CD4-positive, alpha-beta T cell (primary cell): Measurements from ENCODE around the gene MYL4. TPM values are rescaled to one million over a fixed set of nuclear protein-coding genes. Genes with fewer than 3 reads are reported as not detected.

Experiments used
- ATAC-seq: fragments of 200-7000 bp; cut with Tn5 transposase; one replicate; pipeline ENCODE4 v1.10.0; 2022; ENCODE audit warnings: mild to moderate bottlenecking; ENCODE audit not compliant: poor library complexity
- CTCF ChIA-PET: fragments of 350-600 bp; sonication (Branson Sonifier 250); formaldehyde crosslinking; loops from one replicate; lab custom pipeline; 2021; ENCODE audit warnings: antibody characterized with exemption, inconsistent platforms; lab: Charles Lee
- POLR2A ChIA-PET: fragments of 350-600 bp; sonication (Branson Sonifier 250); formaldehyde crosslinking; loops from one replicate; lab custom pipeline; 2021; ENCODE audit warnings: antibody characterized with exemption, inconsistent platforms; lab: Charles Lee
- DNase-seq, 14 experiments: peaks; one replicate each; pipeline ENCODE4 v3.0.0-alpha.2; 2013 to 2020; ENCODE audit warnings: mixed read lengths in 2 of 14
- H3K27ac ChIP-seq, 2 donors: one replicate each; pipeline versions ENCODE4 v1.5.1 to v1.7.0; 2013; ENCODE audit warnings: low read length in 2 of 2, low read depth in 1 of 2, mild to moderate bottlenecking in 1 of 2
- H3K27me3 ChIP-seq, 2 experiments: 1 replicate in 1 of 2; 2 replicates in 1 of 2; pipeline versions ENCODE4 v1.6.1 to v1.7.0; 2013; ENCODE audit warnings: low read length in 2 of 2, control low read depth in 1 of 2, mild to moderate bottlenecking in 1 of 2, moderate library complexity in 1 of 2; ENCODE audit not compliant: insufficient read depth in 2 of 2, control insufficient read depth in 1 of 2
- H3K36me3 ChIP-seq: one replicate; pipeline ENCODE4 v1.6.1; 2013; ENCODE audit warnings: low read length, control low read depth; ENCODE audit not compliant: insufficient read depth
- H3K4me1 ChIP-seq: one replicate; pipeline ENCODE4 v1.6.1; 2013; ENCODE audit warnings: low read length, control low read depth; ENCODE audit not compliant: insufficient read depth
- H3K4me3 ChIP-seq: one replicate; pipeline ENCODE4 v1.5.1; 2013; ENCODE audit warnings: mild to moderate bottlenecking, low read length, moderate library complexity
- H3K9me3 ChIP-seq, 2 experiments: 1 replicate in 1 of 2; 2 replicates in 1 of 2; pipeline versions ENCODE4 v1.6.1 to v1.7.0; 2013; ENCODE audit warnings: low read length in 2 of 2, mild to moderate bottlenecking in 2 of 2, control low read depth in 1 of 2, moderate library complexity in 1 of 2; ENCODE audit not compliant: control insufficient read depth in 1 of 2, insufficient read depth in 1 of 2
- H3K27ac Mint-ChIP-seq: one replicate; pipeline ENCODE4 v1.8.0; 2020; ENCODE audit warnings: mixed read lengths
- H3K27me3 Mint-ChIP-seq: one replicate; pipeline ENCODE4 v1.8.0; 2021; ENCODE audit warnings: mixed read lengths
- H3K36me3 Mint-ChIP-seq: one replicate; pipeline ENCODE4 v1.8.0; 2021; ENCODE audit warnings: low read depth, mixed read lengths
- H3K4me1 Mint-ChIP-seq: one replicate; pipeline ENCODE4 v1.8.0; 2021; ENCODE audit warnings: low read depth, mixed read lengths
- H3K4me3 Mint-ChIP-seq: one replicate; pipeline ENCODE4 v1.8.0; 2020; ENCODE audit warnings: mild to moderate bottlenecking, mixed read lengths
- H3K9me3 Mint-ChIP-seq: one replicate; pipeline ENCODE4 v1.8.0; 2020; ENCODE audit warnings: mixed read lengths
- CTCF ChIP-seq: fragments of 200-600 bp; IDR thresholded peaks from one replicate; pipeline ENCODE4 v1.8.0; 2022; ENCODE audit warnings: antibody characterized with exemption, mild to moderate bottlenecking
- intact Hi-C, 2 experiments: fragments of 100-400 bp; cut with DNase I in 1 of 2; cut with micrococcal nuclease in 1 of 2; formaldehyde crosslinking; loops; one replicate each; pipeline versions ENCODE4 v1.15.1 to v1.9.0; 2023 to 2025; cut with DNase I, micrococcal nuclease
- total RNA-seq, 174 experiments: library from RNA in 2 of 174; stranded (reverse) in 2 of 174; gene quantifications; one replicate each; pipeline ENCODE4 v1.2.3 and lab custom pipeline; 2021 to 2026

Gene MYL4
- total RNA-seq, 2 experiments from 2014 or later = not detected

GRCh38 chr17:47253541-47254402, 44.6 kb downstream of the MYL4 start, which contains the start of gene ITGB3:
Gene ITGB3, plus strand, starts transcription at chr17:47253827. Its CDS starts 35 bp downstream, at chr17:47253862.
- H3K9me3 Mint-ChIP-seq = no peaks in the 10 kb centered on the region
- H3K4me1 Mint-ChIP-seq = peaks cover 9% of the 10 kb centered on the region
- intact Hi-C loops = no loop called here
- H3K9me3 ChIP-seq = no peaks in the 10 kb centered on the region
- H3K4me3 Mint-ChIP-seq = peak within 1 kb of the TSS; percentile 90
- ChIA-PET POLR2A (no interaction called here), CTCF (interaction anchor here (1.0 kb wide), 1 partner anchor 48 kb away, joined by 3 read pairs; no protein-coding TSS in a partner anchor)
- TF ChIP-seq CTCF = no peak
- peak; percentile 88 for ATAC-seq
- no peaks in the 10 kb centered on the region for H3K36me3 Mint-ChIP-seq
- DNase-seq = peak; percentile 41 to 82 (median 52)
- no peak within 1 kb of the TSS for H3K27ac Mint-ChIP-seq
- H3K4me1 ChIP-seq = peaks cover 12% of the 10 kb centered on the region
- peaks cover 67% of the 10 kb centered on the region for H3K27me3 Mint-ChIP-seq
- H3K36me3 ChIP-seq = no peaks in the 10 kb centered on the region
- no peak within 1 kb of the TSS for H3K27ac ChIP-seq
- H3K27me3 ChIP-seq = peaks cover 42 to 51% of the 10 kb centered on the region in 2 experiments
- H3K4me3 ChIP-seq = peak within 1 kb of the TSS; percentile 42

GRCh38 chr17:47254403-47254943, 45.3 kb downstream of the MYL4 start:
- POLR2A ChIA-PET = no interaction called here
- H3K27ac ChIP-seq = no peak overlapping the region
- H3K9me3 Mint-ChIP-seq = no peaks in the 10 kb centered on the region
- H3K27me3 ChIP-seq = peaks cover 43 to 53% of the 10 kb centered on the region in 2 experiments
- peaks cover 12% of the 10 kb centered on the region for H3K4me1 ChIP-seq
- peaks cover 74% of the 10 kb centered on the region for H3K27me3 Mint-ChIP-seq
- H3K9me3 ChIP-seq = no peaks in the 10 kb centered on the region
- intact Hi-C loops = no loop called here
- H3K36me3 ChIP-seq = no peaks in the 10 kb centered on the region
- no peak for ATAC-seq
- no peak overlapping the region for H3K27ac Mint-ChIP-seq
- H3K4me3 ChIP-seq = peak overlapping the region; percentile 42
- H3K36me3 Mint-ChIP-seq = no peaks in the 10 kb centered on the region
- no peak for DNase-seq
- H3K4me3 Mint-ChIP-seq = peak overlapping the region; percentile 90
- H3K4me1 Mint-ChIP-seq = peaks cover 9% of the 10 kb centered on the region
- TF ChIP-seq CTCF = no peak
- CTCF ChIA-PET = interaction anchor here (1.0 kb wide), 1 partner anchor 49 kb away, joined by 3 read pairs; no protein-coding TSS in a partner anchor

- CTCF ChIA-PET = no interaction called here
- Mint-ChIP-seq H3K9me3 (no peaks in the 10 kb centered on the region), H3K36me3 (no peaks in the 10 kb centered on the region), H3K27me3 (peaks cover 73% of the 10 kb centered on the region), H3K4me1 (peaks cover 9% of the 10 kb centered on the region), H3K4me3 (no peak overlapping the region), H3K27ac (no peak overlapping the region)
- H3K36me3 ChIP-seq = no peaks in the 10 kb centered on the region
- ATAC-seq (no peak), DNase-seq (no peak)
- POLR2A ChIA-PET = no interaction called here
- TF ChIP-seq CTCF = no peak
- peaks cover 12% of the 10 kb centered on the region for H3K4me1 ChIP-seq
- intact Hi-C loops = no loop called here
- peaks cover 49 to 51% of the 10 kb centered on the region in 2 experiments for H3K27me3 ChIP-seq
- H3K27ac ChIP-seq = no peak overlapping the region
- H3K9me3 ChIP-seq = no peaks in the 10 kb centered on the region
- H3K4me3 ChIP-seq = no peak overlapping the region
Observed at GRCh38 chr17:47257651-47258339, 48.6 kb downstream of the MYL4 start.
